Suppressor macrophage treated with lipopolysaccharide for 1 hour (primary cell): Measurements from ENCODE around the gene PCMTD2.
A peak's percentile ranks its signal among the peaks of the same experiment; 100 is the strongest.

ENCODE experiments used
- DNase-seq, 3 donors: peaks; one replicate each; pipeline ENCODE4 v3.0.0-alpha.2; 2020 to 2022

Gene PCMTD2

DNA sequence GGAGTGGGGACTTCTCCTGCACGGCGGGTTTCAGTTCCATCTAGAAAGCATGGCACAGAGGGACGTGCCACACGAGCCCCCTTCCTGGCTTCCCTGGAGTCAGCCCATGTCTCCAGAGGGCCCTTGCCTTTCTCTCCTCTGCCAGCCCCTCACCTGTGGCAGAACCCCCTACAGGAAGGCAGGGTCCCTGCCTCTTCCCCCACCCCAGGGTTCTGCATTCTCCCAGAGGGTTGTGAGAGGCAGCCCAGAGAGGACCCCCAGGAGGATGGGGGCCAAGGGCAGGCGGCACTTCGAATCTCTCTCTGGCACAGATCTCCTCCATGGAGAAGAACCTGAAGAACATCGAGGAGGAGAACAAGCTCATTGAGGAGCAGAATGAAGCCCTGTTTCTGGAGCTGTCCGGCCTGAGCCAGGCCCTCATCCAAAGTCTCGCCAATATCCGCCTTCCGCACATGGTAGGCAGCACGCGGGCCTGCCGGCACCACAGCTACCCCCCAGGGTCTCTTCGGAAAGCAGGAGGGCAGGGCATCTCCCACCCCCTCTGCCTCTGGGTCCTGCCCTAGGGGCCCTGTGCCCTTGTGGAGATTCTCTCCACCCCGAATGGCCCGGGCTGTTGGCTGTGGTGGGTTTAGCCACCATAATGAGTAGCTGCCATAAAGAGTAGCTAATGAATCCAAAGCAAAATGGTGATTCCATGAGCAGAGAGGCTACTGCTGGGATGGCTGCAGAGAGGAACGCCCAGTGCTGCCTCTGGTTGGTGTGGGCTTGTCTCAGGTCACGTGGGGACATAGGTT, 15.9 kb upstream of the PCMTD2 start:
- DNase-seq = no peak

DNA sequence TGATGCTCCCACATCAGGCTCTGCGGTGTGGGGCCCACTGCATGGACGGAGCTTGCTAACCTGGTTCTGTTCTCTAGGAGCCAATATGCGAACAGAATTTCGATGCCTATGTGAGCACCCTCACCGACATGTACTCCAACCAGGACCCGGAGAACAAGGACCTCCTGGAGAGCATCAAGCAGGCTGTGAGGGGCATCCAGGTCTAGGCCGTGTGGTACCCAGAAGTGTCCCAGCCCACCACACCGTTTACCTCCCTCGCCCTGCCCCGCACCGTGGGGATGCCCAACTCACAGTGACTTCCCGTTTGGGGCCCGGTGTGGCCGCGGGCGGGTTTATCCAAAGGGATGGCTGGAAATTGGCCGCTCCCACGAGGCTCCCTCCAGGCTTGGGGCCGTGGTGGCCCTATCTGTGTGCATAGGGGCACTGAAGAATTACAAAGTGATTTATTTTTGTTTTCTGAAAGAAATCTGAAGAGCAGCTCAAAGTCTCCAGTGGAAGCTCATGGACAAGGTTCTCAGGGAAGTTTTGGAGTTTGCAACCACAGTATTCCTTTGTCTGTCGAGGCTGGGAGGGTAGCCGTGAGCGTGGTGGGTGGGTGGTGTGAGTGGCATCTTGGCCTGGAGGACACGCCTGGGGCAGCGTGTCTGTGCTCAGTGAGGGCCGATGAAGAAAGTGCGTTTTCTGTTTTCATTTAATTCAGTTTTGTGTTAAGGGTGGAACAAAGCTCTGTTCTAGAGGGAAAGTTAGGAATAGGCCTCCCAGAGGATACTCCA, 15.1 kb upstream of the PCMTD2 start:
- DNase-seq = no peak

DNA sequence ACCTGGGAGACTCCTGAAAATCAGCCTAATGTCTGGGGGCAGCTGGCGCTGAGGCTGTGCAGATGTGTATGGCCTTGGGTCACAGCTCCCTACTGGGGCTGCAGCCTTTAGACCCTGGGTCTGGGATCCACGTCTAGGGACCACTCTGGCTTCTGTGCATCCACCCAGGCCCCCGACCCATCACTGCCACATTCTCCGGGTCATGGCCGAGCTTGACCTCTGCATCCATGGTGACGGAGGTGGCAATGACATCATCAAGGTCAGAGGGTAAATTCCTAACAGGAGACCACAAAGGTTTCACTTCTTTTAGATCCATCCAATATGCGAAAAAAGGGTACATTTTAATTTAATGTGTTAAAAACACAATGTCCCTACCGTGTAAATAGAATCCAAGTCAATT, 14.5 kb upstream of the PCMTD2 start:
- DNase-seq = no peak

DNA sequence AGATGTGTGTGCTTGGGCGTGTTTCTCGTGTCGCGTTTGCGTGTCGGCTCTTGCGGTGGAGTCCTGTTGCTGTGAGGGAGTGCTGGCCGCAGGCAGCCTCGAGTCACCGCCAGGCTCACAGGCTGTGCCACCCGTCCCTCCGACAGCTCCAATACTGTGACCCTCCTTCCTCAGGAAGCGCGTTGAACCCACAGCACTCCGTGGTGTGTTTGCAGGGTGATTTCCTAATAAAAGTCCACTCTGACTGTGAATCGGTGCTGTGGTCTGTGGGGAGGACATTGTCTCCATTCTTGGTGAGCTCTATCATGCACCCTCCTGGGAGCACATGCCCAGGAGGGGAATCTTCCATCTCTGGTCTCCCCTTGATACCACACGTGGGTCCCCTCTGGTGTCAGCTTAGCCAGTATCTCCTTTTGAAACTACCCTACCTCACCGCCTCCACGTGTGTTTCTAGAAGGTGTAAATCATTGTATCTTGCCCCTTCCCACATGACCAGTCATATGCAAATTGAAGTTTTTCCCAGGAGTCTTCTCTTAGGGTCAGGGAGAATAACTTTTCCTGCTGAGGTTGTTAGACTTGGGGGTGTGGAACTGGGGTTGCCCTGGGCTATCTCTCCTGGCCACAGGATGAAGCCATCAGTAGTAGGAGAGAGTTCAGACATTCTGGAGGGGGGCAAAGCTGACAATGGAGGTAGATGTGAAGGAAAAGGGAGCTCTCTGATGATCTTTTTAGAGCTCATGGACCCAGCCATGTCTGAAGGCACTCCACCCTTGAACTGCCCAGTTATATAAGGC, 13.3 kb upstream of the PCMTD2 start:
- DNase-seq = no peak

DNA sequence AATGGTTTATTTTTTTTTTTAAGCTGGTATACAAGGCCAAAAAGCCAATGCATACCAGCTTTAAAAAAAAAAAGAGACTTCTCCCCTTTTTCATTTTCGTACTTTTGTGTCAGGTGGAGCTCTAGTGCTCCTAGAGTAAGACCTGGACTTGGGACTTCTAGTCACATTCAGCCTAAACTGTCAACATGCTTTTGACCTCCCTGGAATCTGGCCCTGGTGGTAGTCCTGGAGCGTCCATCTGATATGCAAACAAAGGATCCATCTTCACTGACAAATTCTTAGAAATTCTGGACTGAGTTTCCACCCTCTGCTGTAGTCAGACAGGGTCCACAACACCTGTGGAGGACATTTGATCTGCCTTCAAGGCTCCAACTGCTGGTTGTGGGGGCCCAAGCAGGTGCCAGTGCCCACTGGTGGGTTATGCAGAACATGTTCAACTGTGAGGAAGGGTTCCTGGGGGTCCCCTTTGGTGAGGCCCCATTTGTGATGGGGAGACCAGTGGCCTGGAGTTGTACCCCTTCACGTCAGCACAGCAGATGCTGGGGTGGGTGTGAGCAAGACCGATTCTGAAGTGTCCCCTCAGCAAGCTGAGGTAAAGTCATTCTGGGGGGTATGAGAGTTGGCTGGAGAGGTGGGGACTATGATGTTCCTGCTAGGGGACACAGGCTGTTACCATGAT, 12.6 kb upstream of the PCMTD2 start:
- DNase-seq = no peak

DNA sequence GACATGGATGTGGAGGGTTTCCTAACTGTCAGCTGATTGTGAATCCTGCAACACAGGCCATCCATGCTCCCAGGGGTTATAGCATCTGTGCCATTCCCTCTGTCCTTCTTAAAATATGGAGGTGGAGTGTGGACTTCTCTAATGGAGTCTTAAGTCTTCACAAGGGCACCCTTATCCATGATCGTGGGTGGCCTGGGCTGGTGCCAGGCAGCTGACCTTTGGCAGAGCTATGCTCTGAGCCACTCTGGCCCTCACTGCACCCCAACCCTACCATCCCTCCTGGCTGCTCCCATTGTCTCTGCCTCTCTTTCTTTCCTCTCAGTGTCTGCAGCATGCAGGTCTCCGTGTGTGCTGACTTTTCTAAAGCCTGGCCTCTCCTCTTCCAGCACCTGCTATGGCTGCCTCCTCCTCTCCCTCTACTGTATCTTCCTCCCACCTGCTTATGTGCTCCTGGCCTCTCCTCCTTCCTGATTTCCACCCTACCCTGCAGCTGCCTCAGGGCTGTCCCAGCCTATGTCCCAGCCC, 11.2 kb upstream of the PCMTD2 start:
- DNase-seq = no peak

DNA sequence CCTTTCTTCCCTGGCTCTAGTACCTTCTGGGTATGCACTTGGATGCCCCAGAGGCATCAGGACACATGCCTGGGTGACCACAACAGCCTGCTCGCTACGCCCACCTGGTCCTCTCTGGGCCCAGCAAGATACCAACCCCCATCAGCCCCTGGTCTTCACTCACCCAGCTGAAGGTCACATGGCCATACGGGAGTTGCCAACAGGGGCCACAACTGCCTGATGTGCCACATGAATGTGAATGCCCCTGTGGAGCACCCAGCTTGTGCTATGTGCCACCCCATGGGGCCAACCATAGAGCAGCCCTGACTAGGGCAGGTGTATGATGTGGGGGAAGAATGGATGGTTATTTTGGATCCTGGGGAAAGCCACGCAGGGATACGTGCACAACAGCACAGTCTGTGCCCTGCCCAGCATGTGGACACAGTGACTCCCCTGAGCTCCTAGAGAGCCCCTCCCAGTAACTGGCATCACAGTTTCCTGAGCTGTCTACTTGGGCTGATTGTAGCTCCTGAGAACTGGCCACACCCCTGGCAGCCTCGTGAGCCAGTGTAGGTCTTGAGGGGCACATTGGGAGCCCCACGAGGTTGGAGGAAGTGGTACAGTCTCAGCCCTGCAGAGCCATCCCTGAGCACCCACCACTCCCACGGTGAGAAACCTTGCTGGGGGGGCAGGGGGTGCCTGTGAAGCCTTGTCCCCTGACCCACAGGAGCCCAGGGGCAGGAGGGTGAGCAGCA, 10.5 kb upstream of the PCMTD2 start:
- DNase-seq = no peak

DNA sequence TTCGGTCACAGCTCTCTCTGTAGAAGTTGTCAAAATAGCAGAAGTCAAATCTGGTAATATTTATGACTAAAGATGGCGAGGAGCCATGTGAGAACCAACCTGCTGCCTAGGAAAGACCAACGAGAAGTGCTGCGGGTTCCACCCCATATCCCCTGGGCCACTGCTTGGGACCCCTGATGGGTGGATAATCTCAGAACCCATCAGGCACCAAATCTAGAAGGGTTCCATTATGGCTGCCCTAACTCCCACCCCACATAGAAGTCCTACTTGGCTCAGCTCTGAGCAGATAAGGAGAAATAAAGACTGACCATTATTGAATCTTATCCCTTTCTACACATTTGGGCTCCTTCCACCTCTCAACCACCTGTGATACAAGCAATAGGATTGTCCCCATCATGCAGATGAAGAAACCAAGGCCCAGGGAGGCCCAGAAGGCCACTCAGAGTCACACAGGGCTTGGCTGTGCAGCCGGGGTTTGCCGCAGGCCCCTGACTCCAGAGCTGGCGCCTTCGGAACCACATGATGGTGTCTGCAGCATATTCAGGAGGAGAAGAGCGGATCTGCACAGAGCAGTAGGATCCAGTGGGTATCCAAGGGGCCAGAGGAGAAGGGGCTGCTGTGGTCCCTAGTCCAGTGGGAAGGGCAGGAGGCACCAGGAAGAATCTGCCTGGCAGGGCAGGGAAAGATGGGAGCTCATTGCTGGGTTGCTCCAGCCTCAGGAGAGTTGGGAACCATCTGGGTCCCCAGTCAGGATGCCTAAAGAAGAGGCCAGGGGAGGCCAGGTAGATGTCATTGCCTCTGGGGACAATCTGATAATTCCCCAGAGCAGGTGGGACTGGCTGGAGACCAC, 9.6 kb upstream of the PCMTD2 start:
- no peak for DNase-seq

DNA sequence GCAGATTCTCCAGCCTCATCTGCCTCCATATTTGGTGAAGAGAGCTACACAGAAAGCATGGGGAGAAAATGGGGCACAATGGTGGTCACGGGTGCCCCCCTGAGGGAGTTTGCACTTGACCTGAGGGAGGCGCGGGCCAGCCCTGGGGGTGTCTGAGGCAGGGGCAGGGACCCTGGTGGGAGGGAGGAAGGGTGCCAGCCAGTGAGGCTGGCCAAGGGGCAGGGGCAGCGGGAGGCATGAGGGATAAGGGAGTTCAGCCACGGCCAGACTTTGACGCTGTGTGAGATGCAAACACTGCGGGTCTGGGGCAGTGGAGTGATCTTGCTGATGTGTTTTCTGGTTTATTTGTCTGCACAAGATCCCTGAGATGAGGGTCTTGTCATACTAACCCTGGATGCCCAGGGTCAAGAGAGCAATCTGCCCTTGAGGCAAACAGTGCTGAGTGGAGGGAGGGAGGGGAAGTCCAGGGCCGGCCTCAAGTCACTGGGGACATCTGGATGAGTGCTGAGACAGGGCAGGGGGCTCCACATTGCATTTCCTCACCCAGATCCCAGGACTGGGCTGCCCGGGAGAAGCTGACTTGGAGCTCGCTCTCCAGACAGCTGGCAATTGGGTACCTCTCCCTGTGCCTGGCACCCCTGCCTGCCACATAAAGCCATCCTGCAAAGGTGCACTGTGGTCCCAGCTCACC, 8.8 kb upstream of the PCMTD2 start:
- DNase-seq = no peak

DNA sequence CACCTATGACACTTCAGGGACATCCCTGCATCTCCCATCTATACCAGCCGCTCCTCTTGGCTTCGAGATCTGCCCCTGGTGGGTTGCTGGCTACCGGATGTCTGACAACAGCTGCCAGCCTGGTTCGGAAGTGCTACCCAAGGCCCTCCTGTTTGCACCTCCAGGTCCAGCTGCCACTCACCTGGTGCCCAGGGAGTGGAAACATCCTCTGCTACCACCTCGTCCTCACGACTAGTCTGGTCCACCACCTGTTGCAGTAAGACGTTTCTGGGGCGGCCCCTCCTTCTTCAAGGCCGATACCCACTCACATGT, 8.3 kb upstream of the PCMTD2 start:
- DNase-seq = no peak

DNA sequence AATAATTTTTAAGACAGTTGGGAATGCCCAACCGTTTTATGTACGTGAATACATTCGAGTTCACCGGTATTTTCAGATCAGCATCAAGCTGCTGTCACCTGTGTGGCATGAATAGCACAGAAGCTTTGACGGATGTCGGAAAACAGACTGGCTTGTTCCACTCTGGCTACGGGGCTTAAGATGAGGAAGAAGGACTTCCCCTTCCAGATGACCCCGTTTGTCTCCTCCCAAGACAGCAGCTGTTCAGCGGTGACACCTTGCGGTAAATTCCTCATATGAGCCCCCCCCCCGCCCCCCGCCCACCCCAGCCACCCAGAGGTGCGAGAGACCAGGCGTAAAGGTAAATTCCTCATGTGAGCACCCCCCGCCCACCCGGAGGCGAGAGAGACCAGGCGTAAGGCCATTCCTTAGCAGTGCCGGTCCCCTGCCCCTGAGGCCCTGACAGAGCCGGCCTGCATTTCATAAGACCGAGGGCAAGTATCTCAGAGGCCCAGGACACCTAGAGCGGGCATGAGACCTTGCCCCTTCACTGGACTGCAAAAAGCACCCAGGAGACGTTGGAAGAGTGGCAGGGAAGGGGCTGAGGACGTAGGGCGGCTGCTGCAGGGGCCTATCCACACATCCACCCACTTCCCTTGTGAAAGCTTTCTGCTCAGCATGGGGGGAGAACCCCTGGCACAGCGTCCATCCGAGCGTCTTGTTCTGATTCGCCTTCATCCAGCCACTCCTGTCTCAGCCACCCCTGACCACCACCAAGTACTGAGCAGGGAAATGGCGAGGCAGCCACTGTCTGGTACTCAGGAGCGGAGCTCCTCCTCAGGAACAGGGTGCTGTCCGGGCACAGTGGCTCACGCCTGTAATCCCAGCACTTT, 7.3 kb upstream of the PCMTD2 start:
- DNase-seq = peak in 2 of 3 donors; percentile 20 to 30

DNA sequence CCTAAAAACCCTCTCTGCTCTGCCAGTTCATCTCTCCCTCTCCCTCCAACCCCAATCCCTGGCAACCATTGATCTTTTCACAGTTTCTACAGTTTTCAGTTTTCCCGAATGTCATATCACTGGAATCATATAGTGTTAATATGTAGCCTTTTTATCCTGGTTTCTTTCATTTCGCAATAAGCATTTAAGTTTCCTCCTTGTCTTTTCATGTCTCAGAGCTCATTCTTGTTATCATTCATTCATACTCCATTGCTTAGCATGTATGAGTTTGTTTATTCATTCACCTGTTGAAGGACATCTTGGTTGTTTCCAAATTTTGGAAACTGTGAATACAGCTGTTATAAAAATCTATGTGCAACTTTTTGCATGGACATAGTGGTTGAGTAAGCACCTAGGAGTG, 5.5 kb upstream of the PCMTD2 start:
- DNase-seq = no peak

DNA sequence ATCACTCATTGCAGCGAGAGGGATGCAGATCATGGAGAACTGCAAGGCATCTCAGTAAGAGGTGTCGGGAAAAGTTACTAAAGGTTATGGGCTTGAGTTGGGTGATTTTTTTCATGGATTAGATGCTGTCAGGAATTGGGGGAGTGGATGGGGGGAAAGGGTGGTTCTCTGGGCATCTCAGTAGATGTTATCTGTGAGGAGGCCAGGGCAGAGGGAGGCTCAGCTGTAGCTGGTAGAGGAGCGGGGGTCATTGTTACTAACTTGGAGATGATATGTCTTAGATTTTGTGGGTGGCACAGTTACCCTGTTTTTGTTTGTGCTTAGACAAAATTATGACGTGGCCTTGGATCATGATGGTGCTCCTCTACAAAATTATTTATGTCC, 2.6 kb upstream of the PCMTD2 start:
- DNase-seq = no peak

DNA sequence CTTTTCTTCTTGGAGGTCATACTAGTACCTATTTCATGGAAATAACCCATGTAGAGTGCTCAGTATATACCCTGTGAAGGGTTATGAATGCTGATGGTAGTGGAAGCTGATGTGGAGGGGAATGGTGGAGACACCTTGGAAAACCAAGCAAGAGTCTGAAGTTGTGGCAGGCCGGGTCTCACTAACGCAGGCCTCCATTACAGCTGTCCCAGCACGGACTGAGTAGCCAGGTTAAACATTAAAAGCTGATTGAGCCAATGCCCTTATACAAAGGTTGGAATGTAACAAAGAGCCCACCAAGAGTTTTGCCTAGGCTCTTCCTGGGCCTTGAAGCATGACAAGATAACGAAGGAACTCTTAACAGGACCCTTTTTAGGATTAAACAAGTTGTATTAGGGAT, 2.1 kb upstream of the PCMTD2 start:
- DNase-seq = no peak

DNA sequence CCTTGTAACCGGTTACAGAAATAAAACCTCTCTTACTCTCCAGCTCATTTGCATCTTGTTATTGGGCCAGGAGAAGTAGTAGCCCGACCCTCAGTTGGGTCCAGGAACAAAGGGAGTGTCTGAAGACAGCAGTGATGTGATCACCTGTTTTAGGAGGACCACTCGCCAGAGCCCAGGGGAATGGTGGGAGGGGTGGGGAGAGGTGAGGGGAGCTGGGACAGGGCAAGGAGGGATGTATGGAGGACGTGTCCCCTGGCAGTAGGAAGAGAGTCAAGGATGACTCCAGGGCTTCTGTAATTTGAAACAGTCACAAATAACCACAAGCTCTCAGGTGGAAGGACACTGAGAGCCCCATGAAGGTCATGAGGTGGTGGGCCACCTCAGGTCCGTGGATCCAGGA, 1.4 kb upstream of the PCMTD2 start:
- no peak for DNase-seq

DNA sequence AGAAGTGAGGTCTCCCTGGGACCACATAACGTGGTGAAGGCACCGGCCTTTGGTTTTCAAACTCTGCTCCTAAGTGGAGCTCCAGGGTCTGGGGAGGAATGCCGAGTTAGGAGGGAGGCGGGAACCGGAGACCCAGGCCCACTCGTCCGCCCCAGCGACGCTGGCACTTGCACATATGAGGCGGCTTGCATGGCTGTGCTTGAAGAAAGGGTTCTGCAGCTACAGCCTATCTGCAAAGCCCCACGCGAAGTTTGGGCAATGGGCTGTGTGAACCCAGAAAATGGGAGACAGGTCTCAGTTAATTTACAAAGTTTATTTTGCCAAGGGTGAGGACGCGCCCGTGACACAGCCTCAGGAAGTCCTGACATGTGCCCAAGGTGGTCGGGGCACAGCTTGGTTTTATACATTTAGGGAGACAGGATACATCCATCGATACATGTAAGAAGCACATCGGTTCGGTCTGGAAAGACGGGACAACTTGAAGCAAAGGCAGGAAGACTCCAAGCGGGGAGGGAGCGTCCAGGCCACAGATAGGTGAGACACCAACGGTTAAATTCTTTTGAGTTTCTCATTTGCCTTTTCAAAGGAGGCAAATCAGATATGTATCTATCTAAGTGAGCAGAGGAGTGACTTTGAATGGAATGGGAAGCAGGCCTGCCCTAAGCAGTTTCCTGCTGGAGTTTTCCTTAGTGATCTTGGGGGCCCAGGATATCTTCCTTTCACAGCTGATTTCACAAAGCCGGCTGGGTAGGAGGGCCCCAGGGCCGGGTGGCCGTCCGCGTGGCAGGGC, 782 bp upstream of the PCMTD2 start:
- DNase-seq = no peak

DNA sequence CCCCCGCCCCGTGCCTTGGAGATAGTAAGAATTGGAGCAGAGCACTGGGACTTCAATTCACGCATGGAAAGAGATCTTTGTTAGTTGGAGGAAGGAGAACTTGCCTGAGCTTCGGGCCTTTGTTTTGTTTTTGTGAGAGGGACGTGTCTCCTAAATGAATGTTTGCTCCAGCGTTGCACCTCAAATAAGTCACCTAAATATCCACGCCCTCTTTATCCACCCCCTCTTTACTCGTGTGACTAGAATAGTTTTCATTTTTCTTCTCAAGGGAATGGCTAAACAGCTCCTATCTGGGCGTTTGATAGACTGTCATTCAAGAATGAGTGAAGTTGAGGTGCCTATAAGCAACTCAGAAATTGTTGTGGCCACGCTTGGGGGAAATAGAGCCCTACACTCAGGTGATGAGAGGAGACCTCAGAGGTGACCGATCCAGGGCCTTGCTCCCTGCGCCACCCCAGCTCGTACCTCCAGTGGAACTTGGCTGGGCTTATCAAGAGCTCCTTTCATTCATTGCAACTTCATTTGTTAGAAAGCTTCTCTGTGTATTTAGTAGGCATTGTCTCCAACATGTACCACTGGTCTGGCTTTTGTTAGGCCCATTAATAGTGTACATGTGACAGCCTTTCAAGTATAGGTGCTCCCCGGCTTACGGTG, 861 bp downstream of the PCMTD2 start:
- no peak for DNase-seq

DNA sequence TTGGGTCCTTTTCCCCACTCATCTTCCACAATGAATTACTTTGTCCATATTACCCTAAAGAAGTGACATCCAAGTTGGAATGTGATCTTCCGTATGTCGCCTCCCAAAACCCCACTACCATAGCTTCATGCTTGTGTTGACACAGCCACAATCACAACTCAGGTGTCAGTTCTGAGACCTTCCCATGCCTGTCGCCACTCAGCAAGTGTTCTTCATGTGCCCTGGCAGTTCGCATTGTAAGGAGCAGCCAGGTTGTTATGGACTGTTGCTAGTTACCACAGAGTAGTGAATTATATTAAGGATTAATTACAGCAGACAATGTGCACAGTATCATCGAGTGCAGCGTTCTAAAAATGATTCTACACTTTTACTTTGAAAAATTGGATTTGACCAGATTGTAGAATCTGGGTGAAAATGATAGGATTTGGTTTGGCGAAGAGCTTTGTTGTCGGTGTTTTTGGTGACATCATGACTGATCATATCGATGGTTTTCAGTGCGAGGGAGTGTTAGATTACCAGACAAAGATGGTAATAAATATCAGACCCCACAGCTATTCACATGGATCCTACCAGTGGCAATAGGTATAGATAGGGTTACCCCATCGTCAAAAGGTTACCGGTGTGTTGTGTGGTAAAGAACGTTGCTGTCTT, 1.7 kb downstream of the PCMTD2 start:
- no peak for DNase-seq
